Measurements from ENCODE around the gene LCN15.
A peak's percentile ranks its signal among the peaks of the same experiment; 100 is the strongest.

LCN15 gene

DNA sequence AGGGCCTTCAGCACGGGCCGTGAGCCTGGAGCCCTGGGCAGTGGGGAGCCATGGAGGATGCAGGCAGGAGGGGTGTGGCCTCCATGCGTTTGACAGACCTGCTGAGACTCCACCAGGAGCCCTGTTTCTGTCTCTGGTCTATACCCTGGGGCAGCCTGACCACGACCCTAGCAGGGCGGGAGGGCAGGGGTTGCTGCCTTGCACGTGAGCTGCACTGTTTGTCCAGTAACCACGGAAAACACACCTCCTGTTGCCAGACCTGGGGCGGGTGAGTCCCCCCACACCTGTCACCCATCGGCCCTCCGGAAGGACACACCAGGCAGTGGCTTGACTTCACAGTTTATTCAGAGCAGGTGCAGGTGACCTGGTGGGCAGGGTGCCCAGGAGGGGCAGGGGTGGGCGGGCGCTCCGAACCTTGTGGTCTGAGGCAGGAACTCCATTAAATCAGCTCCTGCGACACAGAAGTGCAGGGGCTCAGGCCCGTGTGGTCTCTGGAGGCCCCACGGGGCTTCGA is 10.2 kb downstream of the LCN15 start:
- no peak for DNase-seq

- DNase-seq = no peak
These were observed 10.8 kb downstream of the LCN15 start for GRCh38 chr9:136753371-136754058.

- DNase-seq = no peak
These were observed 12.5 kb downstream of the LCN15 start for GRCh38 chr9:136751814-136752213.

GRCh38 chr9:136751244-136751643 is 13.1 kb downstream of the LCN15 start:
- no peak for DNase-seq

DNA sequence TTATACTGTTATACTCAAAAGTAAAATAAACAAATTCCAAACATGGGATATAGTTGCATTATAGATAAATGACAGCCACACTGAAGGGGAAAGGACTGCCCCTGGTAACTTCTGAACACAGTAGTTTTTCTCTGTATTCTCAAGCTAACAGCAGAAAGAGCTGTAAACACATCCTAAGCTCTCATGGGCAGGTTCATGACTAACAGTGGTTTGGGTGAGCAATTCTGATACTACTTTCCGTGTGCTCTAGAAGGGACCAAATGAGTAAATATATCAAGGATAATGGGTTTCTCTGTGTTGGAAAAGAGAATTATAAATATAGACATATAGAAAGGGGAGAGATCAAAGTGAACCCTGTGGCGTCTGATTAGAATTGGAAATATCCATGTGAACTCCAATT is 13.8 kb downstream of the LCN15 start:
- DNase-seq = no peak

GRCh38 chr9:136748666-136749611 is 15.4 kb downstream of the LCN15 start:
- no peak for DNase-seq

GRCh38 chr9:136748201-136748600 is 16.1 kb downstream of the LCN15 start, which contains the start of gene LCN6:
LCN6 (minus strand) TSS chr9:136748525; CDS start chr9:136748483, 42 bp downstream.
- no peak for DNase-seq

GRCh38 chr9:136747161-136748060 is 16.9 kb downstream of the LCN15 start:
- no peak for DNase-seq

DNA sequence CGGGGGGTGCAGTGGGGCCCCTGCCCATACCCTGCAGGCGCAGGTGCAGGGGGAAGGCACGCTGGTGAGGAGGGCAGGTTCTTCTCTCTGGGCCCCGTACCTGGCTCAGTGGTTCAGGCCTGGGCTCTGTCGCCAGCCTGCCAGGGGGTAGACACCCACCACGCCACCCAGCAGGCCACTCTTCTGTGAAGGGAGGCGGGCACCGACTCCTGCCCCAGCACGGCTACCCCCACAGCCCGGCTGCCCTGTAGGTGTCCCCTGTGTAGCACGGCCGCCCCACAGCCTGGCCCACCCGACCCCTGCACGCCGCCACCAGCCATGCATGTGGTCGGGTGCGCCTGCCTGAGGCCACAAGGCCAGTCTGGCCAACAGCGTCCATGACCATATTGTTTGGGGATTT is 17.7 kb downstream of the LCN15 start:
- no peak for DNase-seq

GRCh38 chr9:136746155-136746490 is 18.2 kb downstream of the LCN15 start:
- DNase-seq = no peak

DNA sequence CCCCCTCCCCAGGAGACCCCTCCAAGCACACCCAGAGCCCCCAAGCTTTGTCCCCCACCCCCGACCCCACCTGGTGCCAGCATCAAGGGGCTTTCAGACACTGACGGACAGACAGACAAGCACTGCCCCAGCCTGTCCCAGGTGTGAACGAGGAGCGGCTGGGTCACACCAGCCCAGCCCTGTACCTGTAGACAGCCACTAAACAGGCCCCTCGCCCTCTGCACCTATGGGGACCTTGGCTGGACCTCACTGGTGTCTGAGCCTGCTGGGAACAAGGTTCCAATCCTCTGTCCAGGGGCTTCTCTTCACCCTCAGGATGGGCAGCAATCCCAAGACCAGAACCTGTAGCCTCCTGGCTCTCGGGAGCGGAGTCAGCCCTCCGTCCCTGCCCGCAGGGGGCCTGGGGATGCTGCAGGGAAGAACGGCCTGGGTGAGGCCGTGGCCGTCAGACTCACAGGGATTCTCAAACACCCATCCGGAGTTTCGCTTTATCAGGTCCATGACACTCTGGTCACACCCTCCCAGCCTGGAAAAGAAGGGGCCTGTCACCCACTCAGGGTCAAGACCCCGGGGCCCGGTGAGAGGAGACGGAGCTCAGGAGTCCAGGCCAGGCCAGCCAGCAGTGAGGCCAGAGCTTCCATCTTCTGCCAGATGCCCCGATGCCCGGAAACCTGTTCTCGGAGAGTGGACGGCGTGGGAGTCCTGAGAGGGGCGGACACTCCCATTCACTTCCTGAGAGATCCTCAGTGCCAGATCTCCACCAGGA is 18.7 kb downstream of the LCN15 start:
- DNase-seq = no peak

- DNase-seq = no peak
These were observed 19.5 kb downstream of the LCN15 start for GRCh38 chr9:136744773-136745172.

DNA sequence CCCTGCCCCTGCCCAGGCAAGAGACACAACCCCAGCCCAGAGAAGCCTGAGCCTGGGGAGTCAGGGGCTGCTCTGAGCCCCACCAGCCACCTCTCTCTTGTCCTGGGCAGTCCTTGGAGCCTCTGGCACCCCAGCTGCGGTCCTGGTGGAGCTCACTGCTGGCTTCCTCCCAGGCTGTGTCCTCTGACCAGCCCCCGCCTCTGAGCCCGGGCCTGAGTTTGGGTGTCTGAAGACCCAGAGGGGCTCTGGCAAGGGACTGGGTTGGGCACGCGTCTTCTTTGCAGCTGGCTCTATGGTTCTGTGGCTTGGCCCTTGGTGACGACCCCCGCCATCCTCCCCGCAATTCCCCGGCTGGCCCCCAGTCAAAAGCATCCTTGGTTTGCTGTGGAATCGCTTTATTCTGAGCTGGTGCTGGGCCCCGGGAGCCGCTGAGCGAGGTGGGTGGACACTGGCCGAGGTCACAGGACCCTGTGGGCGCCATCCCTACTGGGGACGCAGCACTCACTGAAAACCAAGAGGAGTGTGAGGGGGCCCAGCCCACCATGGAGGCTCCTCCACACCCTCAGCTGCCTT is 20.6 kb downstream of the LCN15 start:
- no peak for DNase-seq

- no peak for DNase-seq
These were observed 21.5 kb downstream of the LCN15 start, which contains the start of gene LCN10 for GRCh38 chr9:136742591-136743391. LCN10 (minus strand) TSS chr9:136742940; CDS start chr9:136742903, 37 bp downstream.

GRCh38 chr9:136741883-136742571 is 22.3 kb downstream of the LCN15 start:
- peak; percentile 24 to 34 for DNase-seq

DNA sequence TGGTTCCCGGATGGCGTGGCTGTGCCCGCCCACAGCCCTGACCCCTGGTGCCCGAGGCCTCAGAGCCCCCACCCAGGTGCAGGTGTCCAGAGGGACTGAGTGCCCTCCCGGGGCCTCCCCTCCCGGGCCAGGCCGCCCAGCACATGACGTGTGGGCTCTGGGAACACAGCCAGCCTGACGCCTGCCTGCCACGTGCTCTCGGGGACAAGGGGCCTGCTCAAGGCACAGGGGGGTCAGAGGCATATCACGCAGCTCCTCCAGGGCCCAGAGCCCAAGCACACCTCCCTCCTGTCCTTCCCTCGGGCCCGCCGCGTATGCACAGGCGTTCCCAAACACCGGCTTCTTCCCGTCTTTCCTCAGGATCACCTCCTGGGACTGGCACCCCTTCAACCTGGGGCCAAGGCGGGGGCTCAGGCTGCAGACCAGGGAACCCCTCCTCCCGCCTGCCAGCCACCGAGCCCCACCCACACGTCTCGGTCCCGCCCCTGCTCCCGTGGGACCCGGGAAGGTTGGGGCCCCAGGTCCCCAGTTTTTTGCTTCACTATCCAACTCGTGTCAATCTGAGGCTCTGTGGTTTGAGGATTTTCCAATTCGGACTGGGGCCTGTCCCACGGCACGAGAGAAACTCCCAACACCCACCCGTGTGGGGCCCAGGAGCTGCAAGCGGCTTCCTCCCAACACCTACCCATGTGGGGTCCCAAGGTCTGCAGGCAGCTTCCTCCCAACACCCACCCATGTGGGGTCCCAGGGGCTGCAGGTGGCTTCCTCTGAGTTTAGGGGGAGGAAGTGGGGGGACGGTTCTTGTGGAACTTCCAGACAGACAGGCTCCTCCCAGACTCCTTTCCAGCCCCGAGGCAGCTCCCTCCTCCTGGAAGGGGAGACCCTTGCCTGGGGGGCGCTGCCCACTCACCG is 23.1 kb downstream of the LCN15 start:
- no peak for DNase-seq

DNA sequence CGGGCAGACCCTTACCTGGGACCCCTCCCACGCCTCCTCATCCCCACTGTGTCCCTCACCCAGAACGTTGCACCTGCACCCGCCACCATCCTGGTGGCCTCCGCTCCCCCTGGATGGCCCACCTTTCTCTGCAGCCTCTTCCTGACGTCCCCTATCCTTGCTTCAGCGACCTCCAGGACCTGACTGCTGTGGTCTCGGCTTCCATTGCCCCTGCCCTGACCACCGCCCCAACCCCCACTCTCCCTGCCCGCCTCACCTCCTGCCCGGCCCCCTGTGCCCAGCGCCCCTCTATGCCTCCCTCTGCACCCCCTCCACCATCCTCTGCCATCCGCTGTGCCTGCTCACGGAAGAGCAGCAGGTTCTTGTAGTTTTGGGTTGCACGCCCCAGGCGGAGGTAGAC is 23.8 kb downstream of the LCN15 start:
- DNase-seq = no peak

GRCh38 chr9:136740069-136740468 is 24.2 kb downstream of the LCN15 start:
- DNase-seq = no peak

DNA sequence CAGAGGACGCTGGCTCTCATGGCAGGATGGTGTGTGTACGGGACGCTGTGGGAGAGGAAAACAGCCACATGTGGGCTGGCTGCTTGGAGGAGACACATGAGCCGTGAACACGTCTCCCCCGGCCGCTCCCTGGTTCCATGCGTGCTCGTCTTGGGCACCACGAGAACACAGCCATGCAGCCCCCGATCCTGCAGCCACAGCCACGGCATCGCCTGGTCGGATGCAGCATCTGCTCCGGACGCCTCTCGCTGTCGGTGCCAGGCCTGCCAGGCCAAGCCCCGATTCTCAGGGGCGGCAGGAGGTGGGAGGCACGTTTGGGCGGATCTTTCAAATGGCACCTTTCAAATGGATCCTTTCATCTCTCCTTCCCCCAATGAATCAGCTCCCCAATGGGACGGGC is 24.8 kb downstream of the LCN15 start:
- no peak for DNase-seq
